Heart left ventricle (tissue), 16 donors: ENCODE results near the gene DISP2. TPM values are rescaled to one million over a fixed set of nuclear protein-coding genes. Genes with fewer than 3 reads are reported as not detected.

Source experiments
- ATAC-seq, 4 donors: fragments of 200-7000 bp; cut with Tn5 transposase; one replicate each; pipeline ENCODE4 v1.9.1; 2020 to 2022; ENCODE audit warnings: moderate library complexity in 4 of 4, mild to moderate bottlenecking in 3 of 4, moderate number of reproducible peaks in 1 of 4
- DNase-seq, 5 donors: peaks; one replicate each; pipeline ENCODE4 v3.0.0-alpha.2; 2020
- H3K27ac ChIP-seq, 12 donors: fragments of 200-600 bp; sonication (generic) in 4 of 12; one replicate each; pipeline versions ENCODE4 v1.5.0 to v1.8.0; 2016 to 2022; ENCODE audit warnings: mild to moderate bottlenecking in 2 of 12
- H3K27me3 ChIP-seq, 9 donors: fragments of 200-600 bp; sonication (generic) in 2 of 9; one replicate each; pipeline versions ENCODE4 v1.5.1 to v1.8.0; 2016 to 2022; ENCODE audit warnings: mild to moderate bottlenecking in 3 of 9
- H3K36me3 ChIP-seq, 9 donors: fragments of 200-600 bp; sonication (generic) in 2 of 9; one replicate each; pipeline versions ENCODE4 v1.5.0 to v1.8.0; 2018 to 2022; ENCODE audit warnings: mild to moderate bottlenecking in 2 of 9
- H3K4me1 ChIP-seq, 12 donors: fragments of 200-600 bp; sonication (generic) in 4 of 12; one replicate each; pipeline versions ENCODE4 v1.5.0 to v1.8.0; 2016 to 2022; ENCODE audit warnings: mild to moderate bottlenecking in 3 of 12
- H3K4me3 ChIP-seq, 12 donors: fragments of 200-600 bp; sonication (generic) in 4 of 12; one replicate each; pipeline versions ENCODE4 v1.5.0 to v1.8.0; 2017 to 2022; ENCODE audit warnings: mild to moderate bottlenecking in 9 of 12, moderate library complexity in 4 of 12
- H3K9me3 ChIP-seq, 12 donors: fragments of 200-600 bp; sonication (generic) in 4 of 12; one replicate each; pipeline versions ENCODE4 v1.5.0 to v1.8.0; 2016 to 2022; ENCODE audit warnings: mild to moderate bottlenecking in 1 of 12
- CTCF ChIP-seq, 12 donors: fragments of 200-600 bp; sonication (generic) in 4 of 12; IDR thresholded peaks; one replicate each; pipeline versions ENCODE4 v1.5.0 to v1.8.0; 2018 to 2022; ENCODE audit warnings: antibody characterized with exemption in 12 of 12, mild to moderate bottlenecking in 5 of 12
- POLR2A ChIP-seq, 2 donors: fragments of 450-650 bp; IDR thresholded peaks; one replicate each; pipeline ENCODE4 v1.6.1; 2017; ENCODE audit warnings: antibody characterized with exemption in 2 of 2, mild to moderate bottlenecking in 2 of 2, moderate library complexity in 2 of 2
- WGBS, 4 donors: extraction: QIAGEN DNeasy Blood & Tissue Kit in 2 of 4; methylation state at CpG; one replicate each; pipeline versions ENCODE4 v1.1.5 to v1.1.7; 2013 to 2018; 5-methylcytosine and 5-hydroxymethylcytosine counted together
- intact Hi-C, 10 donors: fragments of 100-400 bp; cut with DNase I; formaldehyde crosslinking; loops; one replicate each; pipeline versions ENCODE4 v1.11.1 to v1.14.2; 2022
- polyA plus RNA-seq, 2 donors: library from polyadenylated mRNA; stranded (reverse); fragments of 200-250 nt; gene quantifications; one replicate each; pipeline ENCODE4 v1.2.3, GENCODE V29; 2013
- total RNA-seq, 9 donors: library from RNA; depleted of rRNA in 2 of 9; stranded (reverse); fragments of >200 nt in 2 of 9; fragmentation: NEBNext Ultra II Directional in 3 of 9; extraction: Animal tissue kit (Norgen Biotek cat#: 25700) in 3 of 9; gene quantifications; one replicate each; pipeline versions ENCODE4 v1.1.0 to v1.2.4, GENCODE V29; 2016 to 2023
- donor health status: ischemic (EF 13 %, LVEDD 7.1; RV severe dilation, severe dysfunction).
- donor health status: healthy with polysubstance abuse.
- donor health status: DM: no; HTN: yes; CAD: no.
- donor health status: DM: no; HTN: no; CAD: no.
- donor health status: ischemic (EF 25% LVEDD 6.9; RV normal size, moderate dysfunction).
- donor health status: ischemic (EF 25% LVEDD 5.7; RV mildly dilated, moderate dysfunction).
- donor health status: healthy.
- donor health status: DM: yes; HTN: yes; CAD: no.
- donor health status: ischemic (EF 35%, LVEDD 5.7; RV mildly dilated, moderate dysfunction).
- donor health status: nonischemic (EF 11% LVEDD 7.7; RV severe dilation, severe dysfunction).
- donor health status: DM: yes; HTN: yes; CAD: no.
- donor health status: PGD.
- donor health status: ischemic (EF 29% LVEDD 5.4; RV normal size, mild dysfunction).
- donor health status: nonischemic (EF 23%, LVEDD 6.1; RV moderate dilation, normal function).

Gene DISP2
- total and polyA plus RNA-seq, 11 donors, result 0.10 to 1.8 (median 0.40) TPM

GRCh38 chr15:40415226-40415625, 57.2 kb downstream of the DISP2 start:
- ATAC-seq, result no peak
- WGBS, 4 donors, result 91 to 96% (median 93%) methylated on average over 7 to 10 of the region's 10 CpGs
- TF ChIP-seq POLR2A (IDR thresholded peaks at IDR 0.05) (no peak), CTCF (IDR thresholded peaks at IDR 0.05) (no peak)
- Histone ChIP-seq H3K36me3 (peaks cover 0 to 90% (median 78%) of the 10 kb centered on the region in 9 donors), H3K27ac (no peak overlapping the region), H3K9me3 (no peaks in the 10 kb centered on the region), H3K27me3 (no peaks in the 10 kb centered on the region), H3K4me1 (peaks cover 0 to 5% (median under 1%) of the 10 kb centered on the region in 12 donors), H3K4me3 (no peak overlapping the region)
- intact Hi-C loops, result loop anchor here in 2 of 10 donors (5.0 to 10.0 kb wide), 2 partner anchors 43 to 50 kb away; no protein-coding TSS in a partner anchor
- no peak for DNase-seq

GRCh38 chr15:40416056-40416455, 58.0 kb downstream of the DISP2 start:
- Histone ChIP-seq H3K27me3 (no peaks in the 10 kb centered on the region), H3K27ac (no peak overlapping the region), H3K4me3 (no peak overlapping the region), H3K4me1 (peaks cover 0 to 13% (median 9%) of the 10 kb centered on the region in 12 donors), H3K36me3 (peaks cover 0 to 82% (median 70%) of the 10 kb centered on the region in 9 donors), H3K9me3 (no peaks in the 10 kb centered on the region)
- TF ChIP-seq POLR2A (IDR thresholded peaks at IDR 0.05) (no peak), CTCF (IDR thresholded peaks at IDR 0.05) (no peak)
- intact Hi-C loops, result loop anchor here in 2 of 10 donors (5.0 to 10.0 kb wide), 2 partner anchors 44 to 51 kb away; no protein-coding TSS in a partner anchor
- WGBS, 4 donors, result 93 to 95% (median 94%) methylated on average over 7 to 14 of the region's 14 CpGs
- DNase-seq (no peak), ATAC-seq (no peak)

- WGBS, 4 donors, result 90 to 94% (median 92%) methylated on average over 10 of the region's 10 CpGs
- Histone ChIP-seq H3K4me1 (peaks cover 0 to 24% (median 18%) of the 10 kb centered on the region in 12 donors), H3K9me3 (no peaks in the 10 kb centered on the region), H3K27me3 (no peaks in the 10 kb centered on the region), H3K36me3 (peaks cover 0 to 61% (median 49%) of the 10 kb centered on the region in 9 donors), H3K4me3 (no peak overlapping the region), H3K27ac (no peak overlapping the region)
- TF ChIP-seq POLR2A (IDR thresholded peaks at IDR 0.05), result no peak
- no peak for TF ChIP-seq CTCF (IDR thresholded peaks at IDR 0.05)
- DNase-seq (no peak), ATAC-seq (no peak)
- intact Hi-C loops, result loop anchor here in 2 of 10 donors (5.0 to 10.0 kb wide), 2 partner anchors 46 to 53 kb away; no protein-coding TSS in a partner anchor
These were observed 60.1 kb downstream of the DISP2 start for GRCh38 chr15:40418126-40418525.

GRCh38 chr15:40420071-40420713, 62.2 kb downstream of the DISP2 start:
- ATAC-seq (peak; percentile 61 to 82 (median 73)), DNase-seq (peak in 3 of 5 donors; percentile 26 to 64 (median 43))
- 51 to 57% (median 53%) methylated on average over 8 to 11 of the region's 11 CpGs for WGBS, 4 donors
- Histone ChIP-seq H3K27me3 (no peaks in the 10 kb centered on the region), H3K27ac (peak overlapping the region; percentile 13 to 76 (median 69)), H3K4me1 (peaks cover 0 to 24% (median 18%) of the 10 kb centered on the region in 12 donors), H3K4me3 (no peak overlapping the region), H3K36me3 (peaks cover 0 to 40% (median 28%) of the 10 kb centered on the region in 9 donors), H3K9me3 (no peaks in the 10 kb centered on the region)
- intact Hi-C loops, result loop anchor here (2.0 to 10.0 kb wide), 13 partner anchors 51 to 375 kb away; partner anchors contain the start of genes CCDC9B (in 5 of the 10) and INAFM2 (in 4 of the 10)
- TF ChIP-seq CTCF (IDR thresholded peaks at IDR 0.05) (no peak), POLR2A (IDR thresholded peaks at IDR 0.05) (no peak)
